Smooth muscle cell (in vitro differentiated cells): ENCODE measurements around the gene GRK2. TPM values are rescaled to one million over a fixed set of nuclear protein-coding genes. Genes with fewer than 3 reads are reported as not detected.

Source experiments
- DNase-seq: peaks from one replicate; lab custom pipeline; 2025; ENCODE audit not compliant: unreplicated experiment; lab: John Stamatoyannopoulos, UW
- H2AFZ ChIP-seq: fragments of 200-600 bp; sonication (generic); 2 replicates; pipeline ENCODE4 v1.6.0; 2016; ENCODE audit warnings: antibody characterized with exemption, low read depth, mild to moderate bottlenecking
- H3F3A ChIP-seq: fragments of 200-600 bp; sonication (generic); 2 replicates; pipeline ENCODE4 v1.6.0; 2017; ENCODE audit warnings: antibody characterized with exemption, low read depth
- H3K27ac ChIP-seq: fragments of 200-600 bp; sonication (generic); 2 replicates; pipeline ENCODE4 v1.5.1; 2016; ENCODE audit warnings: low read depth, mild to moderate bottlenecking
- H3K27me3 ChIP-seq: fragments of 200-600 bp; sonication (generic); 2 replicates; pipeline ENCODE4 v1.6.1; 2016; ENCODE audit warnings: low read depth, mild to moderate bottlenecking
- H3K36me3 ChIP-seq: fragments of 200-600 bp; sonication (generic); 2 replicates; pipeline ENCODE4 v1.5.1; 2016; ENCODE audit warnings: low read depth
- H3K4me1 ChIP-seq: fragments of 200-600 bp; sonication (generic); 2 replicates; pipeline ENCODE4 v1.5.1; 2016; ENCODE audit warnings: low read depth
- H3K4me2 ChIP-seq: fragments of 200-600 bp; sonication (generic); 2 replicates; pipeline ENCODE4 v1.6.0; 2016; ENCODE audit warnings: mild to moderate bottlenecking
- H3K4me3 ChIP-seq: fragments of 200-600 bp; sonication (generic); 2 replicates; pipeline ENCODE4 v1.5.1; 2016; ENCODE audit warnings: mild to moderate bottlenecking
- H3K79me2 ChIP-seq: fragments of 200-600 bp; sonication (generic); 2 replicates; pipeline ENCODE4 v1.6.0; 2016; ENCODE audit warnings: low read depth, mild to moderate bottlenecking
- H3K9ac ChIP-seq: fragments of 200-600 bp; sonication (generic); 2 replicates; pipeline ENCODE4 v1.6.0; 2016; ENCODE audit warnings: low read depth
- H3K9me3 ChIP-seq: fragments of 200-600 bp; sonication (generic); replicated peaks from 2 replicates; pipeline ENCODE4 v1.5.1; 2016; ENCODE audit warnings: low read depth
- H4K20me1 ChIP-seq: fragments of 200-600 bp; sonication (generic); 2 replicates; pipeline ENCODE4 v1.6.0; 2016; ENCODE audit warnings: low read depth
- CTCF ChIP-seq: fragments of 200-600 bp; sonication (generic); IDR thresholded peaks from 2 replicates; pipeline ENCODE4 v1.5.1; 2017; ENCODE audit warnings: borderline replicate concordance, mild to moderate bottlenecking, antibody characterized with exemption; ENCODE audit not compliant: insufficient read depth, poor library complexity, severe bottlenecking
- WGBS: methylation state at CpG from one replicate; pipeline ENCODE4 v1.1.7; 2016; ENCODE audit warnings: low lambda C conversion rate; 5-methylcytosine and 5-hydroxymethylcytosine counted together
- polyA plus RNA-seq: library from polyadenylated mRNA; unstranded; fragments of >200 nt; fragmentation: Nextera tagmentation; extraction: Ambion mirVana; gene quantifications from 2 replicates; pipeline ENCODE4 v1.2.1, GENCODE V29; 2016
- total RNA-seq: library from RNA; depleted of rRNA; stranded (reverse); fragments of >200 nt; gene quantifications from 2 replicates; pipeline ENCODE4 v1.2.3, GENCODE V29; 2014

The GRK2 gene
- total and polyA plus RNA-seq, 2 experiments from 2014 or later = 22.2 to 42.5 TPM

GRCh38 chr11:67283481-67283963, 17.2 kb downstream of the GRK2 start:
- DNase-seq = no peak
- H3K9ac ChIP-seq = no peak overlapping the region
- peaks cover under 1% of the 10 kb centered on the region for H4K20me1 ChIP-seq
- H3K4me1 ChIP-seq = peaks cover 7% of the 10 kb centered on the region
- no peak overlapping the region for H2AFZ ChIP-seq
- TF ChIP-seq CTCF = no peak
- no peaks in the 10 kb centered on the region for H3K9me3 ChIP-seq
- H3K79me2 ChIP-seq = no peaks in the 10 kb centered on the region
- no peak overlapping the region for H3K4me2 ChIP-seq
- H3K36me3 ChIP-seq = peaks cover 6% of the 10 kb centered on the region
- 96% methylated on average over 13 of the region's 13 CpGs for WGBS
- no peak overlapping the region for H3K4me3 ChIP-seq
- H3F3A ChIP-seq = peaks cover 4% of the 10 kb centered on the region
- no peaks in the 10 kb centered on the region for H3K27me3 ChIP-seq
- H3K27ac ChIP-seq = no peak overlapping the region

GRCh38 chr11:67284811-67285540, 18.7 kb downstream of the GRK2 start:
- H3K79me2 ChIP-seq = peaks cover 5% of the 10 kb centered on the region
- WGBS = 95% methylated on average over 45 of the region's 45 CpGs
- H3K27me3 ChIP-seq = no peaks in the 10 kb centered on the region
- H4K20me1 ChIP-seq = no peaks in the 10 kb centered on the region
- H2AFZ ChIP-seq = no peak overlapping the region
- DNase-seq = no peak
- H3K4me1 ChIP-seq = peaks cover 7% of the 10 kb centered on the region
- H3K27ac ChIP-seq = no peak overlapping the region
- TF ChIP-seq CTCF = no peak
- peaks cover 6% of the 10 kb centered on the region for H3K36me3 ChIP-seq
- H3K4me2 ChIP-seq = no peak overlapping the region
- H3K9ac ChIP-seq = no peak overlapping the region
- no peak overlapping the region for H3K4me3 ChIP-seq
- no peaks in the 10 kb centered on the region for H3K9me3 ChIP-seq
- peaks cover 4% of the 10 kb centered on the region for H3F3A ChIP-seq

- peaks cover 3% of the 10 kb centered on the region for H4K20me1 ChIP-seq
- peaks cover 14% of the 10 kb centered on the region for H3K79me2 ChIP-seq
- no peaks in the 10 kb centered on the region for H3K9me3 ChIP-seq
- no peak for TF ChIP-seq CTCF
- H3K36me3 ChIP-seq = peaks cover 6% of the 10 kb centered on the region
- 98% methylated on average over 37 of the region's 39 CpGs for WGBS
- no peaks in the 10 kb centered on the region for H3K27me3 ChIP-seq
- no peak overlapping the region for H3K4me2 ChIP-seq
- H3K27ac ChIP-seq = peak overlapping the region; percentile 94
- no peak overlapping the region for H2AFZ ChIP-seq
- peaks cover 7% of the 10 kb centered on the region for H3K4me1 ChIP-seq
- no peak overlapping the region for H3K4me3 ChIP-seq
- no peak for DNase-seq
- H3F3A ChIP-seq = peaks cover 4% of the 10 kb centered on the region
- H3K9ac ChIP-seq = no peak overlapping the region
Measured at GRCh38 chr11:67285541-67286498, 19.5 kb downstream of the GRK2 start.
